ENCODE data around the gene RALGAPA2. TPM values are rescaled to one million over a fixed set of nuclear protein-coding genes. Genes with fewer than 3 reads are reported as not detected.

RALGAPA2 gene
- total and polyA plus RNA-seq, 2 donors (not counting 3 experiments of a cell fraction or from before 2014, with no cell fraction given) = 10.0 to 46.8 TPM

GRCh38 chr20:20740541-20740940, 28.1 kb upstream of the RALGAPA2 start:
- H3K27ac ChIP-seq (ENCODE audit: insufficient read depth, low read depth, low read length) = no peak overlapping the region
- no peak overlapping the region for H3K4me2 ChIP-seq (ENCODE audit: insufficient read depth, low read length)
- DNase-seq (ENCODE audit: low read depth, low spot score) = no peak
- intact Hi-C loops (cut with micrococcal nuclease) (loop anchor here (5.0 kb wide), 1 partner anchor 33 kb away; no protein-coding TSS in a partner anchor), dilution Hi-C loops (cut with MboI; ENCODE audit: extremely low pct_ligation_motif_present, low sequenced_read_pairs) (no loop called here)
- no peak for TF ChIP-seq CTCF (IDR thresholded peaks at IDR 0.05; ENCODE audit: extremely low read depth in 1 of 2, insufficient read depth in 1 of 2, low read depth in 1 of 2, low read length in 2 of 2)
- peaks cover 15% of the 10 kb centered on the region for H3K4me1 ChIP-seq (ENCODE audit: control insufficient read depth, extremely low read depth, insufficient read depth, low read length)
- H3K27me3 ChIP-seq (ENCODE audit: control insufficient read depth in 2 of 2, insufficient read depth in 2 of 2, low read length in 2 of 2) = no peaks in the 10 kb centered on the region
- no peak overlapping the region for H3K4me3 ChIP-seq (replicated peaks in 1 of 3; ENCODE audit: insufficient read depth in 1 of 3, low read depth in 1 of 3, low read length in 3 of 3)
- no TSS peak for BruUV-seq (replicated peaks)
- H3K9ac ChIP-seq (replicated peaks; ENCODE audit: extremely low read depth, insufficient read depth, low read length) = no peak overlapping the region
- H3K9me3 ChIP-seq (replicated peaks; ENCODE audit: control insufficient read depth, insufficient read depth, low read length) = no peaks in the 10 kb centered on the region
- ChIA-PET CTCF (interaction anchor here (0.8 to 1.8 kb wide), 4 partner anchors 21 to 80 kb away, joined by 3 to 7 read pairs (median 3); partner anchors contain the start of gene RALGAPA2), POLR2A (no interaction called here)
- no peak overlapping the region for H2AFZ ChIP-seq (ENCODE audit: low read depth, low read length)
- H3K36me3 ChIP-seq (ENCODE audit: control insufficient read depth in 2 of 2, extremely low read depth in 1 of 2, insufficient read depth in 2 of 2, low read length in 2 of 2) = no peaks in the 10 kb centered on the region
- FAIRE-seq = no peak
- no peaks in the 10 kb centered on the region for H3K79me2 ChIP-seq (ENCODE audit: control insufficient read depth, insufficient read depth, low read length)
- H4K20me1 ChIP-seq (replicated peaks; ENCODE audit: control insufficient read depth, extremely low read depth, insufficient read depth, low read length) = no peaks in the 10 kb centered on the region
- H3K9me1 ChIP-seq (replicated peaks; ENCODE audit: control insufficient read depth, extremely low read depth, insufficient read depth, low read length) = no peaks in the 10 kb centered on the region

- no peak overlapping the region for H3K9ac ChIP-seq (replicated peaks; ENCODE audit: extremely low read depth, insufficient read depth, low read length)
- intact Hi-C loops (cut with micrococcal nuclease) (loop anchor here (10.0 kb wide), 1 partner anchor 922 kb away; no protein-coding TSS in a partner anchor), dilution Hi-C loops (cut with MboI; ENCODE audit: extremely low pct_ligation_motif_present, low sequenced_read_pairs) (no loop called here)
- H3K4me2 ChIP-seq (ENCODE audit: insufficient read depth, low read length) = no peak overlapping the region
- no peaks in the 10 kb centered on the region for H3K79me2 ChIP-seq (ENCODE audit: control insufficient read depth, insufficient read depth, low read length)
- CTCF ChIA-PET = no interaction called here
- H3K4me3 ChIP-seq (replicated peaks in 1 of 3; ENCODE audit: insufficient read depth in 1 of 3, low read depth in 1 of 3, low read length in 3 of 3) = no peak overlapping the region
- no TSS peak for BruUV-seq (replicated peaks)
- H4K20me1 ChIP-seq (replicated peaks; ENCODE audit: control insufficient read depth, extremely low read depth, insufficient read depth, low read length) = no peaks in the 10 kb centered on the region
- POLR2A ChIA-PET = no interaction called here
- no peaks in the 10 kb centered on the region for H3K9me1 ChIP-seq (replicated peaks; ENCODE audit: control insufficient read depth, extremely low read depth, insufficient read depth, low read length)
- no peaks in the 10 kb centered on the region for H3K27me3 ChIP-seq (ENCODE audit: control insufficient read depth in 2 of 2, insufficient read depth in 2 of 2, low read length in 2 of 2)
- DNase-seq (ENCODE audit: low read depth, low spot score) = no peak
- no peaks in the 10 kb centered on the region for H3K36me3 ChIP-seq (ENCODE audit: control insufficient read depth in 2 of 2, extremely low read depth in 1 of 2, insufficient read depth in 2 of 2, low read length in 2 of 2)
- no peak for FAIRE-seq
- no peak overlapping the region for H2AFZ ChIP-seq (ENCODE audit: low read depth, low read length)
- peaks cover 31% of the 10 kb centered on the region for H3K4me1 ChIP-seq (ENCODE audit: control insufficient read depth, extremely low read depth, insufficient read depth, low read length)
- H3K9me3 ChIP-seq (replicated peaks; ENCODE audit: control insufficient read depth, insufficient read depth, low read length) = no peaks in the 10 kb centered on the region
- TF ChIP-seq MYC (IDR thresholded peaks at IDR 0.05; ENCODE audit: low read depth, low read length) (no peak), JUN (IDR thresholded peaks at IDR 0.05; ENCODE audit: borderline replicate concordance, insufficient read depth, insufficient read length, low read depth) (no peak), MAX (IDR thresholded peaks at IDR 0.05; ENCODE audit: insufficient read depth, insufficient read length) (no peak), POLR2A (IDR thresholded peaks at IDR 0.05; ENCODE audit: low read depth, low read length) (no peak), FOS (IDR thresholded peaks at IDR 0.05; ENCODE audit: borderline replicate concordance, insufficient read depth, low read length) (no peak), CTCF (IDR thresholded peaks at IDR 0.05; ENCODE audit: extremely low read depth in 1 of 2, insufficient read depth in 1 of 2, low read depth in 1 of 2, low read length in 2 of 2) (no peak), POLR2AphosphoS5 (IDR thresholded peaks at IDR 0.05; ENCODE audit: insufficient read depth, low read depth, low read length) (no peak), EZH2 (IDR thresholded peaks at IDR 0.05; ENCODE audit: borderline replicate concordance, low read depth, low read length, severe bottlenecking) (no peak), GATA2 (IDR thresholded peaks at IDR 0.05; ENCODE audit: insufficient read depth, insufficient read length, low read depth, low read length) (no peak)
- H3K27ac ChIP-seq (ENCODE audit: insufficient read depth, low read depth, low read length) = no peak overlapping the region
These were observed 24.7 kb upstream of the RALGAPA2 start for GRCh38 chr20:20737158-20737557.

Data from endothelial cell of umbilical vein (primary cell).